Neural cell (in vitro differentiated cells): Measurements from ENCODE around the gene FAM193B. TPM values are rescaled to one million over a fixed set of nuclear protein-coding genes. Genes with fewer than 3 reads are reported as not detected.
A peak's percentile ranks its signal among the peaks of the same experiment; 100 is the strongest.

Source experiments
- H2AFZ ChIP-seq: fragments of 200-600, 300-800 bp; sonication (generic), shearing (Covaris generic); 2 replicates; pipeline ENCODE4 v1.6.0; 2014; ENCODE audit warnings: low read depth, mild to moderate bottlenecking, antibody characterized with exemption, low read length, moderate library complexity
- H3F3A ChIP-seq: fragments of 200-600 bp; shearing (Covaris generic); 2 replicates; pipeline ENCODE4 v1.6.1; 2016; ENCODE audit warnings: mild to moderate bottlenecking, moderate library complexity, mixed read lengths, antibody characterized with exemption, low read length; ENCODE audit not compliant: insufficient read depth, poor library complexity, severe bottlenecking
- H3K27ac ChIP-seq: fragments of 200-600, 300-800 bp; sonication (generic), shearing (Covaris generic); 2 replicates; pipeline ENCODE4 v1.5.1; 2014; ENCODE audit warnings: mild to moderate bottlenecking, low read length, moderate library complexity
- H3K27me3 ChIP-seq: fragments of 300-800, 200-600 bp; sonication (generic), shearing (Covaris generic); 2 replicates; pipeline ENCODE4 v1.6.0; 2014; ENCODE audit warnings: mild to moderate bottlenecking, low read depth, low read length, moderate library complexity; ENCODE audit not compliant: insufficient read depth
- H3K36me3 ChIP-seq: fragments of 300-800, 200-600 bp; sonication (generic), shearing (Covaris generic); 2 replicates; pipeline ENCODE4 v1.5.1; 2014; ENCODE audit warnings: mild to moderate bottlenecking, antibody characterized with exemption, low read length, moderate library complexity; ENCODE audit not compliant: insufficient read depth
- H3K4me2 ChIP-seq: fragments of 300-800, 200-600 bp; sonication (generic), shearing (Covaris generic); 2 replicates; pipeline ENCODE4 v1.6.0; 2014; ENCODE audit warnings: mild to moderate bottlenecking, low read length
- H3K4me3 ChIP-seq: fragments of 300-800, 200-600 bp; sonication (generic), shearing (Covaris generic); 2 replicates; pipeline ENCODE4 v1.5.1; 2014; ENCODE audit warnings: mild to moderate bottlenecking, low read length, moderate library complexity
- H3K79me2 ChIP-seq: fragments of 200-600 bp; shearing (Covaris generic); replicated peaks from 2 replicates; pipeline ENCODE4 v1.6.0; 2014; ENCODE audit warnings: mild to moderate bottlenecking, low read length, moderate library complexity; ENCODE audit not compliant: insufficient read depth
- H3K9ac ChIP-seq: fragments of 300-800, 200-600 bp; sonication (generic), shearing (Covaris generic); 2 replicates; pipeline ENCODE4 v1.6.1; 2016; ENCODE audit warnings: mild to moderate bottlenecking, low read length, mixed read lengths
- H3K9me2 ChIP-seq: fragments of 200-600 bp; shearing (Covaris generic); 2 replicates; pipeline ENCODE4 v1.6.1; 2016; ENCODE audit warnings: mild to moderate bottlenecking, low read length, mixed read lengths; ENCODE audit not compliant: insufficient read depth
- H3K9me3 ChIP-seq: fragments of 200-600, 300-800 bp; sonication (generic), shearing (Covaris generic); 2 replicates; pipeline ENCODE4 v1.6.1; 2016; ENCODE audit warnings: mild to moderate bottlenecking, mixed run types, low read length, moderate library complexity, mixed read lengths
- H4K20me1 ChIP-seq: fragments of 200-600 bp; shearing (Covaris generic); 2 replicates; pipeline ENCODE4 v1.6.1; 2016; ENCODE audit warnings: mild to moderate bottlenecking, mixed run types; ENCODE audit not compliant: insufficient read depth
- CTCF ChIP-seq: fragments of 450-650 bp; IDR thresholded peaks from 2 replicates; pipeline ENCODE4 v1.5.1; 2014; ENCODE audit warnings: antibody characterized with exemption, mild to moderate bottlenecking, moderate library complexity; ENCODE audit not compliant: poor library complexity, severe bottlenecking
- EP300 ChIP-seq: fragments of 450-650 bp; conservative IDR thresholded peaks from 2 replicates; pipeline ENCODE4 v1.6.1; 2014; ENCODE audit warnings: antibody characterized with exemption, mild to moderate bottlenecking, moderate library complexity; ENCODE audit not compliant: poor library complexity, severe bottlenecking
- EZH2 ChIP-seq: fragments of 200-600, 300-800 bp; shearing (Covaris generic), sonication (generic); IDR thresholded peaks from 2 replicates; pipeline ENCODE4 v1.6.1; 2014; ENCODE audit warnings: antibody characterized with exemption, low read length, borderline replicate concordance, mild to moderate bottlenecking; ENCODE audit not compliant: insufficient read depth, poor library complexity, severe bottlenecking
- MXI1 ChIP-seq: fragments of 450-650 bp; conservative IDR thresholded peaks from 2 replicates; pipeline ENCODE4 v1.6.1; 2014; ENCODE audit warnings: antibody characterized with exemption, mild to moderate bottlenecking; ENCODE audit not compliant: poor library complexity, severe bottlenecking
- POLR2AphosphoS5 ChIP-seq: IDR thresholded peaks from 2 replicates; pipeline ENCODE4 v1.6.1; 2012
- RAD21 ChIP-seq: fragments of 450-650 bp; conservative IDR thresholded peaks from 2 replicates; pipeline ENCODE4 v1.6.1; 2014; ENCODE audit warnings: antibody characterized with exemption, mild to moderate bottlenecking, moderate library complexity
- REST ChIP-seq: IDR thresholded peaks from 2 replicates; pipeline ENCODE4 v1.6.1; 2012; ENCODE audit warnings: borderline replicate concordance
- SMC3 ChIP-seq: fragments of 450-650 bp; conservative IDR thresholded peaks from 2 replicates; pipeline ENCODE4 v1.6.1; 2014; ENCODE audit warnings: antibody characterized with exemption, mild to moderate bottlenecking, moderate library complexity; ENCODE audit not compliant: poor library complexity
- TAF1 ChIP-seq: IDR thresholded peaks from 2 replicates; pipeline ENCODE4 v1.6.1; 2012; ENCODE audit warnings: low read depth
- polyA plus RNA-seq: library from polyadenylated mRNA; depleted of rRNA; stranded (reverse); fragments of >200 nt; gene quantifications from 2 replicates; pipeline ENCODE4 v1.2.3, GENCODE V29; 2014

FAM193B gene
- polyA plus RNA-seq, 1 donor from 2014 or later, result 79.2 TPM

- no peaks in the 10 kb centered on the region for H3K9me3 ChIP-seq
- H3F3A ChIP-seq, result no peaks in the 10 kb centered on the region
- no peaks in the 10 kb centered on the region for H3K36me3 ChIP-seq
- peak overlapping the region; percentile 79 for H3K27ac ChIP-seq
- H3K4me2 ChIP-seq, result peak overlapping the region; percentile 97
- H2AFZ ChIP-seq, result peak overlapping the region; percentile 66
- H3K27me3 ChIP-seq, result no peaks in the 10 kb centered on the region
- no peaks in the 10 kb centered on the region for H3K9me2 ChIP-seq
- H4K20me1 ChIP-seq, result no peaks in the 10 kb centered on the region
- H3K79me2 ChIP-seq, result peaks cover 7% of the 10 kb centered on the region
- peak overlapping the region; percentile 83 for H3K9ac ChIP-seq
- TF ChIP-seq RAD21, result no peak
- no peak for TF ChIP-seq SMC3
- TF ChIP-seq EP300, result no peak
- TF ChIP-seq EZH2, result no peak
- TF ChIP-seq POLR2AphosphoS5, result no peak
- TF ChIP-seq CTCF, result no peak
- no peak for TF ChIP-seq REST
- H3K4me3 ChIP-seq, result peak overlapping the region; percentile 83
Observed at GRCh38 chr5:177600508-177601018, 46.2 kb upstream of the FAM193B start.

- H3F3A ChIP-seq, result no peaks in the 10 kb centered on the region
Observed at GRCh38 chr5:177599731-177600507, 45.6 kb upstream of the FAM193B start, which contains the start of gene B4GALT7. Gene B4GALT7, plus strand, starts transcription at chr5:177600132. Its CDS starts 79 bp downstream, at chr5:177600211.

More at GRCh38 chr5:177599731-177600507, 45.6 kb upstream of the FAM193B start, which contains the start of gene B4GALT7:
- no peaks in the 10 kb centered on the region for H3K9me2 ChIP-seq
- no peaks in the 10 kb centered on the region for H3K36me3 ChIP-seq
- H3K79me2 ChIP-seq, result peaks cover 7% of the 10 kb centered on the region
- peak within 1 kb of the TSS; percentile 83 for H3K4me3 ChIP-seq
- H4K20me1 ChIP-seq, result no peaks in the 10 kb centered on the region
- peak within 1 kb of the TSS; percentile 79 for H3K27ac ChIP-seq
- peak within 1 kb of the TSS; percentile 97 for H3K4me2 ChIP-seq
- H2AFZ ChIP-seq, result peak within 1 kb of the TSS; percentile 66
- H3K9me3 ChIP-seq, result no peaks in the 10 kb centered on the region
- TF ChIP-seq SMC3, result no peak
- no peak for TF ChIP-seq EP300
- peak; percentile 68 for TF ChIP-seq MXI1
- TF ChIP-seq CTCF, result no peak
- peak; percentile 60 for TF ChIP-seq POLR2AphosphoS5
- TF ChIP-seq REST, result peak; percentile 13
- TF ChIP-seq RAD21, result peak; percentile 22
- TF ChIP-seq EZH2, result no peak
- peak; percentile 33 for TF ChIP-seq TAF1
- no peaks in the 10 kb centered on the region for H3K27me3 ChIP-seq
- peak within 1 kb of the TSS; percentile 83 for H3K9ac ChIP-seq
